Left ventricle myocardium inferior (tissue), 1 donor: Measurements from ENCODE around the gene DIP2B. TPM values are rescaled to one million over a fixed set of nuclear protein-coding genes. Genes with fewer than 3 reads are reported as not detected.

Source experiments
- DNase-seq: peaks from one replicate; pipeline ENCODE4 v3.0.0-alpha.2; 2020
- H3K27ac ChIP-seq: fragments of 200-600 bp; replicated peaks from 2 replicates; pipeline ENCODE4 v1.8.0; 2021
- H3K27me3 ChIP-seq: fragments of 200-600 bp; 2 replicates; pipeline ENCODE4 v1.8.0; 2021; ENCODE audit warnings: low read depth
- H3K36me3 ChIP-seq: fragments of 200-600 bp; 2 replicates; pipeline ENCODE4 v1.8.0; 2021
- H3K4me1 ChIP-seq: fragments of 200-600 bp; 2 replicates; pipeline ENCODE4 v1.8.0; 2021
- H3K4me3 ChIP-seq: fragments of 200-600 bp; 2 replicates; pipeline ENCODE4 v1.8.0; 2021; ENCODE audit warnings: mild to moderate bottlenecking, moderate library complexity
- H3K9me3 ChIP-seq: fragments of 200-600 bp; replicated peaks from 2 replicates; pipeline ENCODE4 v1.8.0; 2021
- CTCF ChIP-seq: fragments of 200-600 bp; IDR thresholded peaks from 2 replicates; pipeline ENCODE4 v1.8.0; 2021; ENCODE audit warnings: antibody characterized with exemption, mild to moderate bottlenecking, borderline replicate concordance
- intact Hi-C: fragments of 100-400 bp; cut with micrococcal nuclease; formaldehyde crosslinking; loops from one replicate; pipeline ENCODE4 v1.11.0; 2022
- total RNA-seq: library from RNA; stranded (reverse); fragmentation: NEBNext Ultra II Directional; extraction: Animal tissue kit (Norgen Biotek cat#: 25700); gene quantifications from one replicate; pipeline ENCODE4 v1.2.1, GENCODE V29; 2021
- donor health status: DM: no; HTN: yes; CAD: no; lungs with severe emphysema.

DIP2B gene
- total RNA-seq, 1 donor from 2014 or later, result 13.2 TPM

- H3K27me3 ChIP-seq, result no peaks in the 10 kb centered on the region
- no peak for TF ChIP-seq CTCF
- no peak for DNase-seq
- no peaks in the 10 kb centered on the region for H3K9me3 ChIP-seq
- no peak overlapping the region for H3K27ac ChIP-seq
- H3K4me3 ChIP-seq, result no peak overlapping the region
- H3K36me3 ChIP-seq, result peaks cover 87% of the 10 kb centered on the region
- peaks cover 41% of the 10 kb centered on the region for H3K4me1 ChIP-seq
- intact Hi-C loops, result no loop called here
Observed at GRCh38 chr12:50728417-50728816, 223.6 kb downstream of the DIP2B start.

- intact Hi-C loops, result no loop called here
- H3K27ac ChIP-seq, result no peak overlapping the region
Observed at GRCh38 chr12:50728841-50729240, 224.1 kb downstream of the DIP2B start.

GRCh38 chr12:50732591-50732990 lies 227.8 kb downstream of the DIP2B start:
- Histone ChIP-seq H3K27me3 (no peaks in the 10 kb centered on the region), H3K27ac (no peak overlapping the region), H3K4me1 (peaks cover 8% of the 10 kb centered on the region), H3K36me3 (peaks cover 94% of the 10 kb centered on the region), H3K9me3 (no peaks in the 10 kb centered on the region), H3K4me3 (no peak overlapping the region)
- no peak for DNase-seq
- TF ChIP-seq CTCF, result no peak
- intact Hi-C loops, result no loop called here

More at GRCh38 chr12:50728841-50729240, 224.1 kb downstream of the DIP2B start:
- H3K9me3 ChIP-seq, result no peaks in the 10 kb centered on the region
- H3K4me1 ChIP-seq, result peaks cover 37% of the 10 kb centered on the region
- H3K36me3 ChIP-seq, result peaks cover 87% of the 10 kb centered on the region
- no peak for DNase-seq
- no peaks in the 10 kb centered on the region for H3K27me3 ChIP-seq
- H3K4me3 ChIP-seq, result no peak overlapping the region
- no peak for TF ChIP-seq CTCF

GRCh38 chr12:50733706-50734105 lies 228.9 kb downstream of the DIP2B start:
- intact Hi-C loops, result no loop called here
- no peaks in the 10 kb centered on the region for H3K9me3 ChIP-seq
- H3K27ac ChIP-seq, result no peak overlapping the region
- no peaks in the 10 kb centered on the region for H3K27me3 ChIP-seq
- TF ChIP-seq CTCF, result no peak
- H3K4me3 ChIP-seq, result no peak overlapping the region
- peaks cover 8% of the 10 kb centered on the region for H3K4me1 ChIP-seq
- peaks cover 94% of the 10 kb centered on the region for H3K36me3 ChIP-seq
- no peak for DNase-seq

GRCh38 chr12:50734409-50735263 lies 229.9 kb downstream of the DIP2B start:
- no peak for DNase-seq
- Histone ChIP-seq H3K4me3 (no peak overlapping the region), H3K27me3 (no peaks in the 10 kb centered on the region), H3K36me3 (peaks cover 94% of the 10 kb centered on the region), H3K4me1 (peaks cover 8% of the 10 kb centered on the region), H3K27ac (no peak overlapping the region), H3K9me3 (no peaks in the 10 kb centered on the region)
- intact Hi-C loops, result no loop called here
- TF ChIP-seq CTCF, result peak; percentile 73
